ENCODE measurements around the gene MYF5. TPM values are rescaled to one million over a fixed set of nuclear protein-coding genes. Genes with fewer than 3 reads are reported as not detected.
"Not testable (repeated sequence)": the region's sequence is repeated elsewhere in the genome, so short reads cannot be mapped to it uniquely, and the experiment has no call there.

MYF5 gene
- not detected for total RNA-seq

GRCh38 chr12:80716696-80717469 lies at the start of gene MYF5:
TSS of gene MYF5 (plus strand) at chr12:80716912. CDS start at chr12:80717064, 152 bp downstream.
- Histone ChIP-seq H3K4me1 (no peaks in the 10 kb centered on the region), H3K9me3 (no peaks in the 10 kb centered on the region), H3K4me3 (no peak within 1 kb of the TSS), H3K27ac (replicated peaks in 1 of 4) (no peak within 1 kb of the TSS), H3K36me3 (no peaks in the 10 kb centered on the region), H3K27me3 (peaks cover 0 to 10% (median 0%) of the 10 kb centered on the region in 4 donors)
- 55% methylated on average over 10 of the region's 45 CpGs for WGBS
- DNase-seq (ENCODE audit: extremely low spot score): no peak
- intact Hi-C loops (cut with DNase I): no loop called here
- TF ChIP-seq EP300 (IDR thresholded peaks at IDR 0.05) (no peak), POLR2AphosphoS5 (IDR thresholded peaks at IDR 0.05) (no peak), POLR2A (IDR thresholded peaks at IDR 0.05; ENCODE audit: low read depth) (no peak), CTCF (IDR thresholded peaks at IDR 0.05) (no peak)

DNA sequence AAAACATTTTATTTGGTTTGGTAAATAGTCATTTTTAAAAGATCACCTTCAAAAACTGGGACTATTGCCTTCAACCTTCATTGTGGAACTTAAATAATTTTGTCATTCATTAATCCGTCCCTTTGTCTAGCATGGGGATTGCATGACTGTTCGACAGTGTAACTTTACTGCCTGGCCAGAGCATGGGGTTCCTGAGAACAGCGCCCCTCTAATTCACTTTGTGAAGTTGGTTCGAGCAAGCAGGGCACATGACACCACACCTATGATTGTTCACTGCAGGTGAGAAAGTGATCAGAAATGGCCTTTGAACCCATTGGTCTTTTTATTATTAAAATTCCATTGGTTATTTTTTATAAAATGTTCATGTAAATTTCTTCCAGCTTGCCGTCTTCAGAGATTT lies 46.5 kb upstream of the MYF5 start:
- H3K4me1 ChIP-seq: no peaks in the 10 kb centered on the region
- intact Hi-C loops (cut with DNase I): no loop called here
- DNase-seq (ENCODE audit: extremely low spot score): no peak
- H3K36me3 ChIP-seq: no peaks in the 10 kb centered on the region
- 85% methylated on average over 5 of the region's 5 CpGs for WGBS
- H3K27ac ChIP-seq (replicated peaks in 1 of 4): no peak overlapping the region
- H3K27me3 ChIP-seq: no peaks in the 10 kb centered on the region
- TF ChIP-seq CTCF (IDR thresholded peaks at IDR 0.05) (no peak), POLR2A (IDR thresholded peaks at IDR 0.05; ENCODE audit: low read depth) (no peak)
- no peaks in the 10 kb centered on the region for H3K9me3 ChIP-seq
- H3K4me3 ChIP-seq: no peak overlapping the region

DNA sequence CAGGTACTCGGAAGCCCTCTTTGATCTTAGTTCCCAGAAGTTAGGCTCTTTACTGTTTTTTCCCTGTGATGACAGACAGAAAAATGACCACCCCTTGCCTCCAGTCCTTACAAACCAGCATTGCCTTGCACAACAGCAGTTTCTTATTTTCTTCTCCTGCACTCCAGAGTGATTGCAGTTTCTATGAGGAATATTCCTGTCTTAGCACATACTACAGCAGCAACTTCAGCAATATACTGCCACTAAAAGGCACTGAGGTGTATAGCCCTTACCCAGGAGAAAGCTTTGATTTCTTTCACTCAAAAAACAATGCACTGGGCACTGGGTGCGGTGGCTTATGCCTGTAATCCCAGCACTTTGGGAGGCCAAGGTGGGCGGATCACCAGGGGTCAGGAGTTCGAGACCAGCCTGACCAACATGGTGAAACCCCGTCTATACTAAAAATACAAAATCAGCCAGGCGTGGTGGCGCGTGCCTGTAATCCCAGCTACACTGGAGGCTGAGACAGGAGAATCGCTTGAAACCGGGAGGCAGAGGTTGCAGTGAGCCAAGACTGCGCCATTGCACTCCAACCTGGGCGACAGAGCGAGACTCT lies 40.6 kb upstream of the MYF5 start:
- H3K36me3 ChIP-seq; H3K27me3 ChIP-seq; DNase-seq (ENCODE audit: extremely low spot score); H3K27ac ChIP-seq (replicated peaks in 1 of 4); H3K4me1 ChIP-seq; H3K9me3 ChIP-seq; intact Hi-C loops (cut with DNase I); H3K4me3 ChIP-seq: not testable (repeated sequence)
- 93% methylated on average over 13 of the region's 13 CpGs for WGBS

GRCh38 chr12:80676856-80677255 lies 39.9 kb upstream of the MYF5 start:
- WGBS: 58% methylated on average over 1 of the region's 1 CpG
- TF ChIP-seq EP300 (IDR thresholded peaks at IDR 0.05) (no peak), CTCF (IDR thresholded peaks at IDR 0.05) (no peak), POLR2A (IDR thresholded peaks at IDR 0.05; ENCODE audit: low read depth) (no peak), POLR2AphosphoS5 (IDR thresholded peaks at IDR 0.05) (no peak)
- no peaks in the 10 kb centered on the region for H3K9me3 ChIP-seq
- no peak overlapping the region for H3K27ac ChIP-seq (replicated peaks in 1 of 4)
- no peaks in the 10 kb centered on the region for H3K4me1 ChIP-seq
- intact Hi-C loops (cut with DNase I): no loop called here
- no peaks in the 10 kb centered on the region for H3K36me3 ChIP-seq
- H3K4me3 ChIP-seq: no peak overlapping the region
- no peaks in the 10 kb centered on the region for H3K27me3 ChIP-seq
- DNase-seq (ENCODE audit: extremely low spot score): no peak

DNA sequence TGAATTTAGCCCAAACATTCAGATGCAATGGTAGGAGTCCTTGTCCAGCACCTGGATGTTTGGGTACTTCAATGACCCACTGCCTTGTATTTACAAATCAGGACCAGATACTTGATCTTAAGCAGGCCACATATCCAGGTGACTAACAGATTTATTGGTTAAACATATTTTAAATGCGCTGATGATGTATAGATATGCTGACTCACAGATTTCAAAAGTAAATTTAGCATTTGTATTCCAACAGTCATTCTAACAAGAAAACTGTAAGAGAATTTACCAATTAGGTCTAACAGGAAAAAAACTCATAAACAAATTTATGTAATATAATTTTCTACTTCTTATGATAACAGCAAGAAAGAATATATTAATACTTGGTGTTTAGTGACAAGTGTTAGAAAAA lies 38.7 kb upstream of the MYF5 start:
- no peak overlapping the region for H3K27ac ChIP-seq (replicated peaks in 1 of 4)
- no peaks in the 10 kb centered on the region for H3K9me3 ChIP-seq
- no peak overlapping the region for H3K4me3 ChIP-seq
- intact Hi-C loops (cut with DNase I): no loop called here
- DNase-seq (ENCODE audit: extremely low spot score): no peak
- no peak for TF ChIP-seq POLR2AphosphoS5 (IDR thresholded peaks at IDR 0.05)
- no peaks in the 10 kb centered on the region for H3K36me3 ChIP-seq
- no peaks in the 10 kb centered on the region for H3K27me3 ChIP-seq
- WGBS: 86% methylated on average over 1 of the region's 1 CpG
- H3K4me1 ChIP-seq: no peaks in the 10 kb centered on the region
